ENCODE measurements around the gene MADCAM1.

Gene MADCAM1

GRCh38 chr19:493391-494170, 2.7 kb upstream of the MADCAM1 start:
- TF ChIP-seq, protein P1, sequence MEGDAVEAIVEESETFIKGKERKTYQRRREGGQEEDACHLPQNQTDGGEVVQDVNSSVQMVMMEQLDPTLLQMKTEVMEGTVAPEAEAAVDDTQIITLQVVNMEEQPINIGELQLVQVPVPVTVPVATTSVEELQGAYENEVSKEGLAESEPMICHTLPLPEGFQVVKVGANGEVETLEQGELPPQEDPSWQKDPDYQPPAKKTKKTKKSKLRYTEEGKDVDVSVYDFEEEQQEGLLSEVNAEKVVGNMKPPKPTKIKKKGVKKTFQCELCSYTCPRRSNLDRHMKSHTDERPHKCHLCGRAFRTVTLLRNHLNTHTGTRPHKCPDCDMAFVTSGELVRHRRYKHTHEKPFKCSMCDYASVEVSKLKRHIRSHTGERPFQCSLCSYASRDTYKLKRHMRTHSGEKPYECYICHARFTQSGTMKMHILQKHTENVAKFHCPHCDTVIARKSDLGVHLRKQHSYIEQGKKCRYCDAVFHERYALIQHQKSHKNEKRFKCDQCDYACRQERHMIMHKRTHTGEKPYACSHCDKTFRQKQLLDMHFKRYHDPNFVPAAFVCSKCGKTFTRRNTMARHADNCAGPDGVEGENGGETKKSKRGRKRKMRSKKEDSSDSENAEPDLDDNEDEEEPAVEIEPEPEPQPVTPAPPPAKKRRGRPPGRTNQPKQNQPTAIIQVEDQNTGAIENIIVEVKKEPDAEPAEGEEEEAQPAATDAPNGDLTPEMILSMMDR (IDR thresholded peaks at IDR 0.05; ENCODE audit: insufficient read depth, missing control alignments): no peak
- no peak for FAIRE-seq

DNA sequence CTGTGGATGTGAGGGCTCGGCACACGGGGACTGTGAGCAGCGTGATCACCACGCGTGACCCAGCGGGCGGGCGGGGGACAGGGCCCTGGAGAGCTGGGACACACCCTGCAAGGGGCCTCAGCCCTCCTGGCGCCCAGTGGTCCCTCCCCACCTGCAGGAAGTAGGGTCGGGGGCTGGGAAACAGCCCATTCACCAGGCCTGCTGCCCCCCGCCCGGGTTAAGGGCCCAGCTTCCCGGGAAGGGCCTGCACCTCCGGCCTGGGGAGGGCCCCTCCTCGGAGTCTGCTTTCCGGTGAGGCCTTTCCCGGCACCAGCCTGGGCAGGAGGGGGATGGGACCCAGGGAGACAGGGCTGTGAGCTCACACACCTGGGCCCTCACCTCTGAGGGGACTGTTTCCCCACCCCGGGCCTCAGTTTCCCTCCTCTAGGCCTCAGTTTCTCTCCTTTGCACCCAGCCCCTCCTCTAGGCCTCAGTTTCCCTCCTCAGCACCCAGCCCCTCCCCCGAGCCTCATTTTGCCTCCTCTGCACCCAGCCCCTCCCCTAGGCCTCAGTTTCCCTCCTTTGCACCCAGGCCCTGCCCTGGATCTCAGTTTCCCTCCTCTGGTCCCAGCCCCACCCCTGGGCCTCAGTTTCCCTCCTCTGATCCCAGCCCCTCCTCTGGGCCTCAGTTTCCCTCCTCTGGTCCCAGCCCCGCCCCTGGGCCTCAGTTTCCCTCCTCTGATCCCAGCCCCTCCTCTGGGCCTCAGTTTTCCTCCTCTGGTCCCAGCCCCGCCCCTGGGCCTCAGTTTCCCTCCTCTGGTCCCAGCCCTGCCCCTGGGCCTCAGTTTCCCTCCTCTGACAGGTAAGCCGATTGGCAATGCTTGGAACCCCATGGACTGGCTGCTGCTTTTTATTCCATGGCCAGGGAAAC, 1.9 kb upstream of the MADCAM1 start:
- DNase-seq (ENCODE audit: insufficient read length, low spot score) (no peak), FAIRE-seq (no peak)
- TF ChIP-seq, protein P1 (IDR thresholded peaks at IDR 0.05; ENCODE audit: insufficient read depth, missing control alignments): no peak

More at GRCh38 chr19:493391-494170, 2.7 kb upstream of the MADCAM1 start:
- DNase-seq (ENCODE audit: insufficient read length, low spot score): no peak

GRCh38 chr19:495081-495401, 1.2 kb upstream of the MADCAM1 start:
- TF ChIP-seq, protein P1 (IDR thresholded peaks at IDR 0.05; ENCODE audit: insufficient read depth, missing control alignments): no peak
- no peak for DNase-seq (ENCODE audit: insufficient read length, low spot score)
- no peak for FAIRE-seq

- DNase-seq (ENCODE audit: insufficient read length, low spot score) (no peak), FAIRE-seq (no peak)
- TF ChIP-seq, protein P1 (IDR thresholded peaks at IDR 0.05; ENCODE audit: insufficient read depth, missing control alignments): peak; percentile 44
These were observed 729 bp upstream of the MADCAM1 start for GRCh38 chr19:495402-496111.

DNA sequence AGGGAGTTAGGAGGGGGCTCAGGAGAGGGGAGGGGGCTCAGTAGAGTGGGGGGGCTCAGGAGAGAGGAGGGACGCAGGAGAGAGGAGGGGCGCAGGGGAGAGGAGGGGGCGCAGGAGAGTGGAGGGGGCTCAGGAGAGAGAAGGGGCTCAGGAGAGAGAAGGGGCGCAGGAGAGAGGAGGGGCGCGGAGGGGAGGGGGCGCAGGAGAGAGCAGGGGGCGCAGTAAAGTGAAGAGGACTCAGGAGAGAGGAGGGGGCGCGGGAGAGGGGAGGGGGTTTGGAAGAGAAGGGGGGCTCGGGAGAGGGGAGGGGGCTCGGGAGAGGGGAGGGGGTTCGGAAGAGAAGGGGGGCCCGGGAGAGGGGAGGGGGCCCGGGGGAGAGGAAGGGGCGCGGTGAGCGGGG, 700 bp downstream of the MADCAM1 start:
- no peak for FAIRE-seq
- TF ChIP-seq, protein P1 (IDR thresholded peaks at IDR 0.05; ENCODE audit: insufficient read depth, missing control alignments): no peak
- no peak for DNase-seq (ENCODE audit: insufficient read length, low spot score)

- FAIRE-seq (no peak), DNase-seq (ENCODE audit: insufficient read length, low spot score) (no peak)
- TF ChIP-seq, protein P1 (IDR thresholded peaks at IDR 0.05; ENCODE audit: insufficient read depth, missing control alignments): no peak
These were observed 1.2 kb downstream of the MADCAM1 start for GRCh38 chr19:497491-497868.
